Keratinocyte (primary cell): Measurements from ENCODE around the gene ZBTB46. TPM values are rescaled to one million over a fixed set of nuclear protein-coding genes. Genes with fewer than 3 reads are reported as not detected.

Experiments
- DNase-seq: peaks from one replicate; pipeline ENCODE4 v3.0.0-alpha.2; 2011; ENCODE audit warnings: low read depth, missing footprints, low spot score
- FAIRE-seq: peaks from 2 replicates; lab custom pipeline; 2011; peaks lifted over from hg19 to GRCh38; lab: Jason Lieb, UNC
- H2AFZ ChIP-seq: 2 replicates; pipeline ENCODE4 v1.6.0; 2012; ENCODE audit warnings: low read length, control low read depth, inconsistent platforms; ENCODE audit not compliant: control insufficient read depth
- H3K27ac ChIP-seq: 2 replicates; pipeline ENCODE4 v1.5.1; 2011; ENCODE audit warnings: low read length; ENCODE audit not compliant: control insufficient read depth, insufficient read depth
- H3K27me3 ChIP-seq: 3 replicates; pipeline ENCODE4 v1.6.0; 2011; ENCODE audit warnings: low read length; ENCODE audit not compliant: control insufficient read depth, insufficient read depth; ENCODE audit errors: extremely low read depth
- H3K36me3 ChIP-seq, 2 experiments: 2 replicates in 1 of 2; 3 replicates in 1 of 2; pipeline ENCODE4 v1.5.1; 2011; ENCODE audit warnings: low read length in 2 of 2, mild to moderate bottlenecking in 1 of 2; ENCODE audit not compliant: control insufficient read depth in 2 of 2, insufficient read depth in 2 of 2; ENCODE audit errors: extremely low read depth in 1 of 2
- H3K4me1 ChIP-seq: 3 replicates; pipeline ENCODE4 v1.5.1; 2011; ENCODE audit warnings: low read length; ENCODE audit not compliant: control insufficient read depth, insufficient read depth; ENCODE audit errors: extremely low read depth
- H3K4me2 ChIP-seq: 3 replicates; pipeline ENCODE4 v1.6.0; 2011; ENCODE audit warnings: low read depth, low read length; ENCODE audit not compliant: control insufficient read depth, insufficient read depth; ENCODE audit errors: extremely low read depth
- H3K4me3 ChIP-seq, 3 experiments: fragments of 200-600 bp in 1 of 3; sonication (generic) in 1 of 3; 2 replicates in 2 of 3; 3 replicates in 1 of 3; pipeline ENCODE4 v1.5.1; 2011 to 2016; ENCODE audit warnings: low read length in 3 of 3, mild to moderate bottlenecking in 3 of 3, control low read depth in 2 of 3, inconsistent platforms in 1 of 3, low read depth in 1 of 3, mixed read lengths in 1 of 3, mixed run types in 1 of 3, moderate library complexity in 1 of 3; ENCODE audit not compliant: control insufficient read depth in 2 of 3, insufficient read depth in 2 of 3; ENCODE audit errors: extremely low read depth in 1 of 3
- H3K79me2 ChIP-seq: 2 replicates; pipeline ENCODE4 v1.6.0; 2012; ENCODE audit warnings: low read length; ENCODE audit not compliant: control insufficient read depth, insufficient read depth
- H3K9ac ChIP-seq: 3 replicates; pipeline ENCODE4 v1.6.0; 2011; ENCODE audit warnings: low read length; ENCODE audit not compliant: control insufficient read depth, insufficient read depth; ENCODE audit errors: extremely low read depth
- H3K9me1 ChIP-seq: 3 replicates; pipeline ENCODE4 v1.6.0; 2011; ENCODE audit warnings: low read length; ENCODE audit not compliant: control insufficient read depth, insufficient read depth; ENCODE audit errors: extremely low read depth
- H3K9me3 ChIP-seq: 2 replicates; pipeline ENCODE4 v1.5.1; 2012; ENCODE audit warnings: low read depth, low read length; ENCODE audit not compliant: control insufficient read depth
- H4K20me1 ChIP-seq: 3 replicates; pipeline ENCODE4 v1.6.0; 2011; ENCODE audit warnings: low read length; ENCODE audit not compliant: control insufficient read depth, insufficient read depth; ENCODE audit errors: extremely low read depth
- EZH2 ChIP-seq: IDR thresholded peaks from one replicate; pipeline ENCODE4 v1.6.1; 2012; ENCODE audit warnings: inconsistent platforms, mild to moderate bottlenecking, low read length, moderate library complexity
- dilution Hi-C: fragments of 300-500 bp; cut with MboI; formaldehyde crosslinking; loops from one replicate; pipeline ENCODE4 v1.7.0; 2020; ENCODE audit warnings: low sequenced_read_pairs; ENCODE audit not compliant: extremely low pct_ligation_motif_present
- polyA plus RNA-seq, 5 experiments: library from polyadenylated mRNA; depleted of rRNA in 3 of 5; stranded (reverse) in 3 of 5; stranded (forward) in 1 of 5; unstranded in 1 of 5; fragments of >200 nt; gene quantifications; 1 replicate in 1 of 5; 2 replicates in 3 of 5; 3 replicates in 1 of 5; pipeline versions ENCODE4 v1.2.1 to v1.2.3, GENCODE V29; 2011 to 2012; ENCODE audit warnings: missing spikeins in 2 of 5, low read depth in 1 of 5, low replicate concordance in 1 of 5
- TF ChIP-seq, protein P1 (sequence below), 3 experiments: IDR thresholded peaks in 1 of 3; conservative IDR thresholded peaks in 1 of 3; optimal IDR thresholded peaks in 1 of 3; 2 replicates in 2 of 3; 3 replicates in 1 of 3; pipeline versions ENCODE3 to v1.5.1; 2011; ENCODE audit warnings: low read length in 3 of 3, mild to moderate bottlenecking in 3 of 3, moderate library complexity in 2 of 3, control low read depth in 1 of 3, inconsistent platforms in 1 of 3; ENCODE audit not compliant: insufficient read depth in 2 of 3; ENCODE audit errors: extremely low read depth in 1 of 3

The ZBTB46 gene
- polyA plus RNA-seq, 1 donor (not counting 4 experiments of a cell fraction or from before 2014, with no cell fraction given) = 0.12 TPM

DNA sequence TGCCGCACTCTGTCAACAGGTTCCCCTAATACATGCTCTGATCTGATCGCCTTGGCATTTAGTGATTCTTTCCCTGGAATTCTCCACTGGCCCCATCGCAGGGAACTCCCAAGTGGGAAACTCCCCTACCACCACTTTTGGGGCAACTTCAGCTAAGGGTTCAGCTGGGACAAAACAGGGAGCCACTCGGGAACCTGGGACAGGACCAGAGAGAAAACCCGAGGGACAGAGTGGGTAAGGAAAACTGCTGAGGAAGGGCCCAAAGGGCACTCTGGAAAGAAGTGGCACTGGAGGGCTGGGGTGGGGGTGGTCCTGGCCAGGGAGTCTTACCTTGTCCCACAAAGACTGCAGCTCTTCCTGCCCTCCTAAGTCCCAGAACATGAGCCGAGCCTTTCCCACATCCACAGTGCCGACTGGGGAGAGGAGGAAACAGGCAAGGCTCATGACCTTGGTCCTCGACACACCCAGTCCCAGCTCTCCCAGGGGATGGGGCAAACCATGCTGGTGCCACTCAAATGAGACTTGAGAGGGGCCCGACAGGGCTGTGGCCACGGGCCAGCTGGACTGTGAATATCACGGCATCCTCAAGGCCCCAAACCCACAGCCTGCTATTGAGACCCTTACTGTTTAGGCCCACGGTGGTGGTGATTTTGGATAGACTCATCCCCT is 124.9 kb downstream of the ZBTB46 start:
- no peak for FAIRE-seq

DNA sequence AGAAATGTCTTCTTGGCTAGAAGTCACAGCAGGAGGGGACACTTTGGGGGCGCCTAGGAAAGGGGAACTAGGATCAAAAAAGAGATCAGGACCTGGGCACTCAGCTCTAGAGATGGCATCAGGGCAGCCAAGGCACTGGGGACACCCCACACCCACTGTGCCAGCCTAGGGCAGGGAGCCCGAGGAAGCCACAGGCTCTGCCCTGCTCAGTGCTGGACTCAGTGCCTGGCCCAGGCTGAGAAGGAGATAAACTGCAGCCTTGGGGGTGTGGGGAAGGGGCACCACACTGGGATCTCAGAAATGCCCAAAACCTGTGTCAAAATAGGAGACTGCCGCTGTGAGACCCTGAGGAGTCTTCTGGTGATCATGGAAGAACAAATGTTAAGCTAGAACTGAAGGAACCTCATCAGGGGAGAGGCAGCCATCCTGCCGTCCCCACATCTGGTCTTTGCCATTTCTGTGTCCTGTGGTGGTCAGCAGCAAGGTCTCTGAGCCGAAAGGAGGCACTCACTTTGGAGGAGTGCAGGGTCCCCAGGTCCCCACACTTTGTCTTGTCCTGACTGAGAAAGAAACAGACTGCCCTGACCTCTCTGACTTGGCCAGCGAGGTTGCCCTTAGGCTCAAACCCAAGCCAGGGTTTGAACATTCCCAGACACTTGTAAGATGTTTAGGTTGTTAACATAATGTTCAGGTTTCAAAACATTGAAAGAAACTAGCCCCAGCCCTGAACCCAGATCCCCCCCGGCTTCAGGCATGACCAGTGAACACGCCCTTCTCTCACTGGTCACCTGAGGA is 125.6 kb downstream of the ZBTB46 start:
- TF ChIP-seq, protein P1, sequence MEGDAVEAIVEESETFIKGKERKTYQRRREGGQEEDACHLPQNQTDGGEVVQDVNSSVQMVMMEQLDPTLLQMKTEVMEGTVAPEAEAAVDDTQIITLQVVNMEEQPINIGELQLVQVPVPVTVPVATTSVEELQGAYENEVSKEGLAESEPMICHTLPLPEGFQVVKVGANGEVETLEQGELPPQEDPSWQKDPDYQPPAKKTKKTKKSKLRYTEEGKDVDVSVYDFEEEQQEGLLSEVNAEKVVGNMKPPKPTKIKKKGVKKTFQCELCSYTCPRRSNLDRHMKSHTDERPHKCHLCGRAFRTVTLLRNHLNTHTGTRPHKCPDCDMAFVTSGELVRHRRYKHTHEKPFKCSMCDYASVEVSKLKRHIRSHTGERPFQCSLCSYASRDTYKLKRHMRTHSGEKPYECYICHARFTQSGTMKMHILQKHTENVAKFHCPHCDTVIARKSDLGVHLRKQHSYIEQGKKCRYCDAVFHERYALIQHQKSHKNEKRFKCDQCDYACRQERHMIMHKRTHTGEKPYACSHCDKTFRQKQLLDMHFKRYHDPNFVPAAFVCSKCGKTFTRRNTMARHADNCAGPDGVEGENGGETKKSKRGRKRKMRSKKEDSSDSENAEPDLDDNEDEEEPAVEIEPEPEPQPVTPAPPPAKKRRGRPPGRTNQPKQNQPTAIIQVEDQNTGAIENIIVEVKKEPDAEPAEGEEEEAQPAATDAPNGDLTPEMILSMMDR (optimal IDR thresholded peaks at IDR 0.05 in 1 of 3, IDR thresholded peaks at IDR 0.05 in 1 of 3, conservative IDR thresholded peaks at IDR 0.05 in 1 of 3; ENCODE audit: extremely low read depth in 1 of 3, insufficient read depth in 2 of 3, low read length in 3 of 3) = no peak
- no peak for TF ChIP-seq EZH2
- peaks cover 4% of the 10 kb centered on the region for H4K20me1 ChIP-seq
- FAIRE-seq = no peak
- H3K9me1 ChIP-seq = no peaks in the 10 kb centered on the region
- peaks cover 51% of the 10 kb centered on the region for H3K79me2 ChIP-seq
- H2AFZ ChIP-seq = no peak overlapping the region
- H3K4me3 ChIP-seq = no peak overlapping the region
- no peaks in the 10 kb centered on the region for H3K9me3 ChIP-seq
- DNase-seq = no peak
- H3K9ac ChIP-seq = peak overlapping the region; percentile 46
- dilution Hi-C loops = no loop called here
- peaks cover 21% of the 10 kb centered on the region for H3K4me1 ChIP-seq
- H3K27ac ChIP-seq = peak overlapping the region; percentile 54
- H3K36me3 ChIP-seq = peaks cover 18 to 32% of the 10 kb centered on the region in 2 experiments
- H3K4me2 ChIP-seq = no peak overlapping the region
- H3K27me3 ChIP-seq = no peaks in the 10 kb centered on the region

More for the DNA sequence above, 124.9 kb downstream of the ZBTB46 start:
- Histone ChIP-seq H4K20me1 (peaks cover 4% of the 10 kb centered on the region), H3K4me1 (peaks cover 21% of the 10 kb centered on the region), H3K27ac (peak overlapping the region; percentile 54), H3K79me2 (peaks cover 58% of the 10 kb centered on the region), H3K4me2 (peak overlapping the region; percentile 75), H3K9ac (peak overlapping the region; percentile 85), H3K27me3 (no peaks in the 10 kb centered on the region), H3K36me3 (peaks cover 18 to 32% of the 10 kb centered on the region in 2 experiments), H2AFZ (no peak overlapping the region), H3K9me3 (no peaks in the 10 kb centered on the region), H3K9me1 (no peaks in the 10 kb centered on the region), H3K4me3 (peak overlapping the region; percentile 77 to 81 (median 79))
- dilution Hi-C loops = no loop called here
- DNase-seq = no peak
- TF ChIP-seq, protein P1 (optimal IDR thresholded peaks at IDR 0.05 in 1 of 3, IDR thresholded peaks at IDR 0.05 in 1 of 3, conservative IDR thresholded peaks at IDR 0.05 in 1 of 3; ENCODE audit: extremely low read depth in 1 of 3, insufficient read depth in 2 of 3, low read length in 3 of 3) = no peak
- TF ChIP-seq EZH2 = no peak
